GM12891 (cell line): ENCODE results near the gene IL18.
"Not testable (repeated sequence)": the region's sequence is repeated elsewhere in the genome, so short reads cannot be mapped to it uniquely, and the experiment has no call there.

Experiments
- DNase-seq: peaks from one replicate; pipeline ENCODE4 v3.0.0; 2011; ENCODE audit warnings: low spot score; ENCODE audit not compliant: insufficient read length
- FAIRE-seq: peaks from 2 replicates; lab custom pipeline; 2011; peaks lifted over from hg19 to GRCh38; lab: Jason Lieb, UNC
- PAX5 ChIP-seq: IDR thresholded peaks from 2 replicates; pipeline ENCODE4 v1.6.1; 2011; ENCODE audit warnings: low read length, moderate library complexity, mild to moderate bottlenecking; ENCODE audit not compliant: insufficient read depth, severe bottlenecking
- SPI1 ChIP-seq: IDR thresholded peaks from 2 replicates; pipeline ENCODE4 v1.6.1; 2011; ENCODE audit warnings: low read depth, low read length, control low read depth
- TAF1 ChIP-seq: IDR thresholded peaks from 2 replicates; pipeline ENCODE4 v1.6.1; 2011; ENCODE audit warnings: low read depth, low read length, control low read depth

Gene IL18

GRCh38 chr11:112096194-112096593 is 67.7 kb downstream of the IL18 start:
- FAIRE-seq (no peak), DNase-seq (no peak)
- no peak for TF ChIP-seq SPI1
- TF ChIP-seq PAX5: no peak
- TF ChIP-seq TAF1: no peak

DNA sequence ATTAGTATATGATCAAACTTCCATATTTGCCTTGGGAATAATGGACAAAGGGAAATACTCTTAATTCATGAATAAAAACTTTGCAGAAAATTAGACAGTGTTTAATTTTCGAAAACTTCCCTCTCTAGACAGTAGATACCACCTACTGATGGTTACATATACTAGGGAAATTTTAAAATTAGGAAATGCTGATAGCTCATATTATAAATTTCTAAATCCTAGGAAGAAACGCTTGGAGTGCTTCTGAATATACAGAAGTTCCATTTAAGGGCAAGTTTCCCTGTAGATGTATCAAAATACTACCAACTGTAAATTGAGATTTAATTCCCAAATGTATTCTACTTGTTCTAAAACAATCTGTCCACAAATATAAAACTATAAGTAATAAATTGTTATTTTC is 68.6 kb downstream of the IL18 start:
- not testable (repeated sequence) for FAIRE-seq, DNase-seq
